Islet precursor cell (in vitro differentiated cells): ENCODE data around the gene LPIN3.

Experiments
- DNase-seq: peaks from one replicate; pipeline ENCODE4 v3.0.0-alpha.2; 2018

LPIN3 gene

GRCh38 chr20:41340327-41341055, at the start of gene LPIN3:
LPIN3 (plus strand) TSS chr20:41340821; CDS start chr20:41345804, 4,983 bp downstream.
- DNase-seq: peak; percentile 98

- DNase-seq: no peak
Observed at GRCh38 chr20:41293269-41294037, 47.2 kb upstream of the LPIN3 start.

GRCh38 chr20:41299899-41300298, 40.7 kb upstream of the LPIN3 start:
- DNase-seq: no peak

GRCh38 chr20:41300383-41300782, 40.2 kb upstream of the LPIN3 start:
- DNase-seq: no peak

GRCh38 chr20:41300886-41301285, 39.7 kb upstream of the LPIN3 start:
- DNase-seq: no peak

- DNase-seq: no peak
Observed at GRCh38 chr20:41304002-41304401, 36.6 kb upstream of the LPIN3 start.

GRCh38 chr20:41304424-41305079, 36.1 kb upstream of the LPIN3 start:
- no peak for DNase-seq

- no peak for DNase-seq
Observed at GRCh38 chr20:41306061-41306727, 34.4 kb upstream of the LPIN3 start.

GRCh38 chr20:41307021-41307420, 33.6 kb upstream of the LPIN3 start:
- DNase-seq: peak; percentile 18

GRCh38 chr20:41308290-41308711, 32.3 kb upstream of the LPIN3 start:
- peak; percentile 49 for DNase-seq

- DNase-seq: no peak
Observed at GRCh38 chr20:41308726-41309413, 31.8 kb upstream of the LPIN3 start.

- no peak for DNase-seq
Observed at GRCh38 chr20:41309817-41310216, 30.8 kb upstream of the LPIN3 start.

- peak; percentile 13 for DNase-seq
Observed at GRCh38 chr20:41312009-41312408, 28.6 kb upstream of the LPIN3 start.

GRCh38 chr20:41314386-41314785, 26.2 kb upstream of the LPIN3 start:
- DNase-seq: no peak

GRCh38 chr20:41316051-41316450, 24.6 kb upstream of the LPIN3 start:
- no peak for DNase-seq

- DNase-seq: peak; percentile 85
Observed at GRCh38 chr20:41316602-41317545, 23.7 kb upstream of the LPIN3 start.

GRCh38 chr20:41317546-41318270, 22.9 kb upstream of the LPIN3 start, which contains the start of gene ZHX3:
ZHX3 (minus strand) TSS chr20:41317731; CDS start chr20:41204916, 112,815 bp downstream.
- peak; percentile 98 for DNase-seq

- no peak for DNase-seq
Observed at GRCh38 chr20:41318271-41318649, 22.4 kb upstream of the LPIN3 start.

GRCh38 chr20:41320441-41320840, 20.2 kb upstream of the LPIN3 start:
- no peak for DNase-seq

GRCh38 chr20:41320976-41321375, 19.6 kb upstream of the LPIN3 start:
- no peak for DNase-seq

GRCh38 chr20:41327178-41327577, 13.4 kb upstream of the LPIN3 start:
- DNase-seq: no peak
